Brain pericyte (primary cell): ENCODE data around the gene C17orf50.
A peak's percentile ranks its signal among the peaks of the same experiment; 100 is the strongest.

Experiments
- DNase-seq: peaks from one replicate; pipeline ENCODE4 v3.0.0-alpha.2; 2012; ENCODE audit warnings: low read depth, low spot score

C17orf50 gene

DNA sequence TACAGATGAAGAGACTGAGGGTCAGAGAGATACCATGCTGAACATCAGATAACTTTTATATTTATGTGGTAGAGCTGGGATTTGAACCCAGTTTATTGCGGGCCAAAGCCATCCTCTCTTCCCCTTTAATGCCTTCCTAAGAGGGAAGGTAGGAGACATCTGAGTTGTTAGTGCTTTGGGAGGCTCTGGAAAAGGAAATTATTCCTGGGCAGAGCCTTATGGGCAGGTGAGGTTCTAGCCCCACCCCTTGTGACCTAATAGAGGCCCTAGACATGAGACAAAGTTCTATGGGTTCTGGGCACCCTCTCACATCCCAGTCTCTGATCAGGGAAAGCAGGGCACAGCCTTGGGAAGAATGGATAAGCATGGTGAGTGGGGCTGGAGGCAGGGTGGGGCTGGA, at the start of gene C17orf50:
C17orf50 (plus strand) TSS at position 301 of the 400 bp plus-strand sequence; CDS start at position 356, 55 bp downstream.
- DNase-seq = no peak

DNA sequence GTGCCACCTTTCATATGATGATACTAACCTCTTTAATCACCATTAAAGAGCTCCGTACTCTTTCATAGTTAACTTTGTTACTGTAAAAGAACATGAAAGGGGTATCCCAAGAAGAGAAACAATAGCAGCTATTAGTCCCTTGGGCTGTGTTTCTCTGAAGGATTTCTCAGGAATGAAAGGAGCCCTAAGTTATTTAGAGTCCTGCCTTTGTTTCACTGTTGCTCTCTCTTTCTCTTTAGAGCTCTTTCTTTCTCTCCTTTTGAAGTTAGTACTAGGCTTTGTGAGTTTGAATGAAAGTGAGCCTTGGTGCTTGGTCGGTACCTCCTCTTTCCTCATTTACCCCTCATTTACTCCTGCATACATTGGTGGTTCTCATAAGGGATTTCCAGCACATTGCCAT, 49.7 kb upstream of the C17orf50 start:
- no peak for DNase-seq

DNA sequence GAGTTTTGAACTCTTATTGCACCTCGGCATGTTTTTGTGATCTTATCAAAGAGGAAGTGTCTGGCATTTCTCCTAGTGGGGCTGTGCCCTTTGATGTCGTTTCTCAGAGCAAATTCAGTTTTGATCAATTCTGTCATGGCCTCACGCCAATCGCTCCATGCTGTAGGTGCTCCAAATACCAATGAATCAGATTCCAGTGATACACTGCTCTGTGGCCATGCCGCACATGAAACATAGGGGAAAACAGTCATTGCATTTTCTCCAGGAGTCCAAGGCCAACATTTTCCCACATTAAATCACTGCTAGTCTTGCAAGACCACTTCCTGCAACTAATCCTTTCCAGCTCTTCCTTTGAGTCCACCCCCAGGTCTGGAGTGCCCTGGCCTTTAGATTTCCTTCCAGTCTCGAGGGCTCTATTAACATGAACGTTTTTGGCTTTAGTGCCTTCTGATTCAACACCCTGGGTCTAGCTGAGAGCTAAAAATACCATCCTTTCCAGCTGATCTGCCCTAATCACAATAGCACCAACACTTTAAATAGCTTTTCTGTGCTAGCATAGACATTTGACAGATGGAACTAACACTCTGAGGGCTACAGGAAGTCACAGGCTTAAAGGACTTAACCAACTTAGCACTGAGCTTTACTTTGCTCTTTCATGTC, 47.5 kb upstream of the C17orf50 start:
- no peak for DNase-seq

DNA sequence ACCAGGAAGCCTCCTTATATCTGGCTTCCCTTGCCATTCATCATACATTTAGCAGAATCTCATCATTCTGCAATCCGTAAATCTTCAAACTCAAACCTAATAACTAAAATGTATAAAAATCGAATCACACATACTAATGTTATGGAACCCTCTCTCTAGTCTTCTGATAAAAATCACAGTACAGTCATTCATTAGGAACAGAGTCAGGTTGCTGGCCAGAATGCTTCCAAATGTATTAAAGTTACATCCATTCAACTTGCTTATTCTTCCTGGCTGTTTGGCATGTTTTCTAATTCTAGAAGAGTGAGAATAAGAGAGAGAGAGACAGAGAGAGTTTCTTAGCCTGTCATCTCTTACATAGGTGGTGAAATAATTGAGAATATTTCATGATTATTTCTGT, 45.7 kb upstream of the C17orf50 start:
- no peak for DNase-seq

- DNase-seq = no peak
These were observed 45.3 kb upstream of the C17orf50 start for GRCh38 chr17:35715416-35715815.

GRCh38 chr17:35716173-35716572, 44.5 kb upstream of the C17orf50 start:
- no peak for DNase-seq

GRCh38 chr17:35716897-35717465, 43.7 kb upstream of the C17orf50 start:
- DNase-seq = no peak

DNA sequence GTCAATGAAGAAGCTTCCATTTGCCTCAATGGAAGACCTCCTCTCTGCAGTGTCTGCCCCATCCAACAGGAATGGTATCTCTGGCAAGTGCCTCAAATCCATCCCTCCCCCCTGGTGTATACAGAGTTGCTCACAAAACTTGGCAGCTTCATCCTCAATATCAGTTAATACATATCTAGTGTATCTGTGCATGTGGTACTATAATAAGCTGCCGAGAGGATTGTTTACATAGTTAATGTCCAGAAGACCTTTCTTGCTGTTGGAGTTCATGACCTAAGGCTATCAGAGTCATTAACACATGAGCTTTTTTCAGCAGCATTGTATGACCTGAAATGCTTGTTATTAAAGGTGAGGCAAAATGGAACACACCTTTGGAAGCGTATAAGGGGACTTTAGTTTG, 43.2 kb upstream of the C17orf50 start:
- no peak for DNase-seq

DNA sequence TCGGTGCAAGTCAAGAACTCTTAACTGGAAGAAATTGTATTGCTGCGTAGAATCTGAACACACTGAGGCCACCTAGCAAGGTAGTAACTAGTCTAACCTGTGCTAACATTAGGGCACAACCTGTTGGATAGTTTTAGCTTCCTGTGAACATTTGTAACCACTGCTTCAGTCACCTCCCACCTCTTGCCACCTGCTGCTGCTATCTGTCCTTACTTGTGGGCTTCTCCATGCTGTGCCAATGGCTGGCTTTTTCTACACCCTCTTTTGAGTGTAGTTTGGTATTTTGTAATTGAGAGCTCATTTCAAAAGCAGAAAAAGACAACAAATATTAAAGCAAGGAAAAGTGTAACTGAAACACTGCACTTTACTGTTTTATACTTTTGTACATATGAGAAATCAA, 37.0 kb upstream of the C17orf50 start:
- DNase-seq = no peak

DNA sequence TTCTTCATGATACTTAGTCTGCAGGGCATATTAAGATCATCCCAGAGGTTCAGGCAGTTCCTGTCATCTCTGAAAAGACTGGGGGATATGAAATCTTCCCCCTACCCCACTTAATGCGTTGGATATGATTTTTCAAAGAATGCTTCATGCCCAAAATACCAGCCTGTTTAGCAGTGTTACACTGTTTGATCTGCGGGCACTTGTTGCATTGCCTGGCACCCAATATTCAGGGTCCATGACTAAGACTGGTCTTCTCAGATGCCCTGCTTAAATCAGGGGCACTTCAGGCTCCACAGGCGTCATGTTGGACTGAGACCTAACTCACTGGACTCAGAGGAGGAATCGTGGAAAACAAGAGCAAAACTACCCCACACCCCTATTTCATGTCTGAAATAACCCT, 35.6 kb upstream of the C17orf50 start:
- no peak for DNase-seq

GRCh38 chr17:35725802-35726126, 34.9 kb upstream of the C17orf50 start:
- DNase-seq = no peak

GRCh38 chr17:35726127-35726952, 34.3 kb upstream of the C17orf50 start:
- DNase-seq = peak; percentile 74

- no peak for DNase-seq
These were observed 33.7 kb upstream of the C17orf50 start for GRCh38 chr17:35726953-35727460.

DNA sequence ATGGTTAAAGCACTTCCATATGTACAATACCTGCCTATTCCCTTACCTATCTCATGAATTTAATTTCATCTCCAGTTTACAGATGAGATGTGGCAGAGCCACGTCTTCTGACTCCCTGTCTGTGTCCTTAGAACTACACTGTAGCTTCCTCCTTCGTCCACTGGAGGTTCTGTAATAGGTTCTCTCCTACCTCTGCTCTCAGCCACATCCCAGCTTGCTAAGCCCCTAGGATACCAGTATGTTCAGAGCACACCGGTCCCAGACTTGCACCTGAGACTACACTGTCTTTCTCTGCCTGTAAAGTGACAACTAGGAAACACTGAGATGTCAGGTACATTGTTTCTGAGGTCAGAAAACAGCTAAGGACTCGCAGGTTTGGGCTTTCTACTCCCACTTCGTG, 33.1 kb upstream of the C17orf50 start:
- no peak for DNase-seq

DNA sequence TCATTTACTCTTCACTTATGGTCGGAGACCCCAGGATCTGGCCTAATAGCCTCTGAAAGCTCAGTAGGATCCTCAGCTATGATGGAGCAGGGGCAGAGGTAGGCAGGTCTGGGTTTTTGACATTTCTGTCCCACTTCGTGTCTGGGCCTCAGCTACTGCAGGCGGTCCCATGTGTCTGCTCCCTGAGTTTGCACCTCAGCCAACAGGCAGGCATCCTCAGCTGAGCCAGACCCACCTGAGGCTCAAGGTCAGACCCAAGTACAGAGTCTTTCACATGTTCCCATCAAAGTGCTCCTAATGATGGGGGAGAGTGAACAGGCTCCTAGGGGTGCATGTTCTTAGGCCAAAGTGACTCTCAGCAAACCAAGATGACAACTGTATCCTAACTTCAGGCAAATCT, 32.1 kb upstream of the C17orf50 start:
- no peak for DNase-seq

DNA sequence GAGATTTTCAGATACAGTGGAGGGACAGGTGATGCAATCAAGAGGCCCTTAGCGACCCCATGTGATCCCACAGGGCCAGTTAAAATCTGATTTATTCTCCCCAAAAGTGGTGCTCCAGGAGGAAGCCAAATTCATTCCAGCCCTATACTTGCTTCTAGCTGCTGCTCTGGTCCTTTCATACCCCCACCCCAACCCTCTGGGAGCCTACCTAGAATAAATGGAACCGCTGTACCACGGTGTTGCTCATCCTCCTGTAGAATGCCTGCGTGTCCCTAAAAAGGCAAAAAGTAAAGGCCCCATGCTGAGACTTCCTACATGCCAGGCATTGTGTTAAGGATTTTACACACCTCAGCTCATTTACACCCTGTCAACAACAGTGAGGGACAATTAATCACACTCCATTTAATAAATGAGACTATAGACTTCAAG, 31.3 kb upstream of the C17orf50 start:
- DNase-seq = no peak

DNA sequence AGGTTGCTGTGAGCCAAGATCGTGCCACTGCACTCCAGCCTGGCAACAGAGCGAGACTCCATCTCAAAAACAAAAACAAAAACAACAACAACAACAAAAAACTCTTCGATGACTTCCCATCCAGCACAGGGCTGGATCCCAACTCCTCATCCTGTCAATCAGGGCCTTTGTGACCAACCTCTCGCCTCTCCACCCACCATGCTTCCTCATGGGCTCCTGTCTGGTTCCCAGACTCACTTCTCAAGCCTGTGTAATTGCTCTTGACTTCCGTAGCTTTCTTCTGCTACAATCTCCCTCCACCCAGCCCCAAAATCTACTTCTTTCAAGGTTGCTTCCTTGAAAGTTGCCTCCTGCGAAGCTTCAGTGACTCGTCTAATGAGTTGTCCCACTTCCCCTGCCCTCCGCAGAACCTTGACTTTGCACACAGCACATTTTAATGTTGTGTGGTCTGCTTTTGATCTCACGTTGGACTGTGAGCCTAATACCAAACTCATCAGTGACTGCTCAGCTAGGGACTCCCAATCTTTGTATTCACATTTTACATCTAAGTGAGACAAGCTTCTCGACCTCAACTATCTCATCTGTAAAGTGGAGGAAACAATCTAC, 30.2 kb upstream of the C17orf50 start:
- DNase-seq = no peak

DNA sequence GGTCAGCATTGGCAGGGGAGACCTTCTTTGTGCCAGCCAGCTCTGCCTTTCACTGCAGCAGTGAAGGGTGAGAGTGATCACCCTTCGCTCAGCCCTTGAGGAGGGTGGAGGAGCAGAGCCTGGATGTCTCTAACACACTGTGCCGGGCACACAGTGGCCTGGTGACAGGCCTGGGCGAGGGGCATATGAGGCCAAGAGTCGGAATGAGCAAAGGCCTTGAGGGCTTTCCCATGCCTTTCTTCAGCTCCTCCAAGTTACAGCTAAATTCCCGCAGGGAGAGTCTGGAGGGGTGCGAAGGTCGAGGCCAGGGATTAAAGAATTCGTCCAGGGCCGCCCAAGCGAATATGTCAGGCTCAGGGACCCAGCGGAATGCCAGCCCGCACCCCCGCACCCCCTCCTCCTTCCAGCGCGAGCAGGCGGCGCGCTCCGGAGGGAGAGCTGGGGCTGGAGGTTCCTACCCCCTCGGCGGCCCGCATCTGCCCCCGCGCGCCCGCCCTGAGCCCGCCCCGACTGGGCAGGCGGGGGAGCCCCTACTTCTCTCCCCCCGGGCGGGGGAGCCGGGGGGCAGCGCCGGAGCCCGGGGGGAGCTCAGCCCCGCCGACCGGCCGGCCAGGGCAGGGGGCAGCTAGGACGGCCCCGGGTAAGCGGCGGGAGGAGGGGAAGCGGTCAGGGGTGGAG, 29.3 kb upstream of the C17orf50 start, which contains the start of gene RASL10B:
RASL10B (plus strand) TSS at position 401 of the 678 bp plus-strand sequence. CDS start 3,546 bp downstream, outside the sequence.
- no peak for DNase-seq

DNA sequence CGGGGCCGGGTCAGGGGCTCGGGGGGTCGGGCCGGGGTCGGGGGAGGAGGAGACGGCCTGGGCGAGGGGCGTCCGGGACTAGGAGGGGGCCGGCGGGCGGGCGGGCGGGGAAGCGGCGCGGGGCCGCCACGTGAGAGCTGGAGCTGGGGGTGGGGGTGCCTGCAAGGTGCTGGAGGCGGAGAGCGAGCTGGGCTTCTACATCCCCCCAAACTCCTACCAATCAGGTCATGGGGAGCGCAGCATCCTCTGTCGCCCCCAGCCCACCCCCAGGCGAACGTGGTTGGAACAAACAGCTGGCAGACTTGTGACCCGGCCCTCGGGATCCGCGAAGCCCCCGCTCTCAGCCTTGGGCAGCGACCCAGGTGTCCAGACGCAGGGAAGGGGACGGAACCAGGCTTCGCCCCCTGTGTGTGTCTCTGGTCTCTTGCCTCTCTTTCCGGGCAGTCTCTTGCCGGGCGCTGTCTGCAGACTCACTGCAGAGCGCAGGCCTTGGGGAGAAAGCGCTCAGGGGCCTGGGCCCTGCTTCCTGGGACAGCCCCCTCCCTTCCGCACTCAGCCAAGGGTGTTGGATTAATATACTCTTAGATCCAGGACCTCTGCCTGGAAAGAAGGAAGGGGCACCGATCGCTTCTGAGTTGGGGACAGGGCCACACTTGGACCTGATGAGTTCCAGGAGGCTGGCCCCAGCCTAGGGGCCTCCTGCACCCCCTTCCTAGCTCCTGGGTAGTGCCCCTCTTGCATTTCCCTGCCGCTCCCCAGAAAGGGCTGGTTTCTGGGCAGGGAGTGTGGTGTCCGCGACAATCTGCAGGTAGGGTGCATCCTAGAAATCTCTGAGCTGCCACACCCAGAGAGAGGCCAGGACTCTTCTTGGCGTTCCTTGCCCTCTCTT, 28.5 kb upstream of the C17orf50 start:
- DNase-seq = no peak

DNA sequence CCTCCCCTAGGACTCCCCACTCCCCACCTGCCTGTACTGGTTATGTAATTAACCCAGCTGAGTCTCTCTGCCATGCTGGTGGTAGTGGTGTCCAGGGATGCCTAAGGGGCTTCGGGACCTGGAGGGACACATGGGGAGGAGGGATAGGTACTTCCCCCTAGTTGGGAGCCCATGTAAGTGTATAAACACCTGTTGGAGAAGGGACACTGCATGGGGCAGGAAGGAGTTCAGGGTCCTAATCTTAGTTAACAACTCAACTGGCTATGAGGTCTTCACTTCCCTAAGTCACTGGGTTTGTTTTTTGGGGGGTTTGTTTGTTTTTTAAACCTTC, 27.9 kb upstream of the C17orf50 start:
- no peak for DNase-seq

GRCh38 chr17:35733366-35733765, 27.3 kb upstream of the C17orf50 start:
- no peak for DNase-seq
